Nucleus accumbens (tissue), 56 donors: ENCODE measurements around the gene TMPRSS6.

Source experiments
- DNase-seq, 56 donors: peaks; one replicate each; lab custom pipeline; 2025; lab: John Stamatoyannopoulos, UW

TMPRSS6 gene

GRCh38 chr22:37141476-37141875 is 32.0 kb upstream of the TMPRSS6 start:
- no peak for DNase-seq

GRCh38 chr22:37140686-37141323 is 31.3 kb upstream of the TMPRSS6 start:
- no peak for DNase-seq

- DNase-seq: no peak
Observed at GRCh38 chr22:37139762-37140161, 30.2 kb upstream of the TMPRSS6 start.

- no peak for DNase-seq
Observed at GRCh38 chr22:37138849-37139561, 29.5 kb upstream of the TMPRSS6 start.

- DNase-seq: no peak
Observed at GRCh38 chr22:37137903-37138665, 28.6 kb upstream of the TMPRSS6 start.

GRCh38 chr22:37137131-37137530 is 27.6 kb upstream of the TMPRSS6 start:
- DNase-seq: no peak

GRCh38 chr22:37135023-37135422 is 25.5 kb upstream of the TMPRSS6 start:
- no peak for DNase-seq

GRCh38 chr22:37133304-37134018 is 23.9 kb upstream of the TMPRSS6 start:
- DNase-seq: no peak

- DNase-seq: no peak
Observed at GRCh38 chr22:37132773-37133172, 23.3 kb upstream of the TMPRSS6 start.

- DNase-seq: no peak
Observed at GRCh38 chr22:37129866-37130441, 20.4 kb upstream of the TMPRSS6 start.

- no peak for DNase-seq
Observed at GRCh38 chr22:37128555-37129281, 19.2 kb upstream of the TMPRSS6 start.

- DNase-seq: no peak
Observed at GRCh38 chr22:37127350-37127878, 17.9 kb upstream of the TMPRSS6 start.

GRCh38 chr22:37126882-37127281 is 17.4 kb upstream of the TMPRSS6 start:
- DNase-seq: no peak

GRCh38 chr22:37126383-37126782 is 16.9 kb upstream of the TMPRSS6 start:
- DNase-seq: no peak

GRCh38 chr22:37123649-37124048 is 14.1 kb upstream of the TMPRSS6 start:
- no peak for DNase-seq

- DNase-seq: no peak
Observed at GRCh38 chr22:37122598-37123180, 13.2 kb upstream of the TMPRSS6 start.

GRCh38 chr22:37121887-37122591 is 12.5 kb upstream of the TMPRSS6 start:
- DNase-seq: no peak

- DNase-seq: no peak
Observed at GRCh38 chr22:37120569-37121340, 11.2 kb upstream of the TMPRSS6 start.
